Testis (tissue), 2 donors: Measurements from ENCODE around the gene MOBP.

Source experiments
- CTCF ChIP-seq, 3 experiments: fragments of 450-650 bp in 2 of 3; fragments of 200-600 bp in 1 of 3; sonication (generic) in 1 of 3; IDR thresholded peaks; one replicate each; pipeline ENCODE4 v1.5.1; 2016 to 2019; ENCODE audit warnings: antibody characterized with exemption in 3 of 3, mild to moderate bottlenecking in 2 of 3, moderate library complexity in 1 of 3
- POLR2A ChIP-seq: fragments of 450-650 bp; IDR thresholded peaks from one replicate; pipeline ENCODE4 v1.6.1; 2017; ENCODE audit warnings: antibody characterized with exemption, mild to moderate bottlenecking, moderate library complexity

GRCh38 chr3:39541442-39541841 lies 74.0 kb downstream of the MOBP start:
- TF ChIP-seq CTCF (IDR thresholded peaks at IDR 0.05) (no peak), POLR2A (no peak)
